Activated CD4-positive, alpha-beta T cell treated with anti-CD3 and anti-CD28 coated beads, Interleukin-2, amount 50 U/mL, for 48 hours (primary cell): ENCODE data around the gene SLC4A3.

Experiments
- DNase-seq, 2 experiments: peaks; one replicate each; pipeline ENCODE4 v3.0.0-alpha.2; 2020

SLC4A3 gene

GRCh38 chr2:219634171-219634940 is 6.9 kb downstream of the SLC4A3 start:
- DNase-seq: no peak

GRCh38 chr2:219634951-219635751 is 7.7 kb downstream of the SLC4A3 start:
- no peak for DNase-seq

GRCh38 chr2:219636144-219636915 is 8.9 kb downstream of the SLC4A3 start:
- no peak for DNase-seq

- no peak for DNase-seq
These were observed 9.8 kb downstream of the SLC4A3 start for GRCh38 chr2:219636941-219637841.

- no peak for DNase-seq
These were observed 10.4 kb downstream of the SLC4A3 start for GRCh38 chr2:219637842-219638185.

- no peak for DNase-seq
These were observed 11.0 kb downstream of the SLC4A3 start for GRCh38 chr2:219638217-219638947.

GRCh38 chr2:219638948-219639755 is 11.7 kb downstream of the SLC4A3 start:
- DNase-seq: no peak

GRCh38 chr2:219641390-219642068 is 14.1 kb downstream of the SLC4A3 start:
- DNase-seq: no peak

GRCh38 chr2:219642069-219642454 is 14.6 kb downstream of the SLC4A3 start:
- DNase-seq: no peak

GRCh38 chr2:219642465-219643083 is 15.1 kb downstream of the SLC4A3 start:
- peak; percentile 90 to 93 for DNase-seq

GRCh38 chr2:219643084-219643473 is 15.6 kb downstream of the SLC4A3 start:
- no peak for DNase-seq

GRCh38 chr2:219643788-219644398 is 16.5 kb downstream of the SLC4A3 start:
- DNase-seq: no peak

GRCh38 chr2:219644801-219645480 is 17.5 kb downstream of the SLC4A3 start:
- no peak for DNase-seq

GRCh38 chr2:219645631-219646527 is 18.4 kb downstream of the SLC4A3 start:
- no peak for DNase-seq

GRCh38 chr2:219648176-219648575 is 20.7 kb downstream of the SLC4A3 start:
- no peak for DNase-seq

- no peak for DNase-seq
These were observed 21.5 kb downstream of the SLC4A3 start for GRCh38 chr2:219648963-219649362.

- no peak for DNase-seq
These were observed 23.2 kb downstream of the SLC4A3 start for GRCh38 chr2:219650426-219651248.
